ENCODE data around the gene PDGFRB.

DNA sequence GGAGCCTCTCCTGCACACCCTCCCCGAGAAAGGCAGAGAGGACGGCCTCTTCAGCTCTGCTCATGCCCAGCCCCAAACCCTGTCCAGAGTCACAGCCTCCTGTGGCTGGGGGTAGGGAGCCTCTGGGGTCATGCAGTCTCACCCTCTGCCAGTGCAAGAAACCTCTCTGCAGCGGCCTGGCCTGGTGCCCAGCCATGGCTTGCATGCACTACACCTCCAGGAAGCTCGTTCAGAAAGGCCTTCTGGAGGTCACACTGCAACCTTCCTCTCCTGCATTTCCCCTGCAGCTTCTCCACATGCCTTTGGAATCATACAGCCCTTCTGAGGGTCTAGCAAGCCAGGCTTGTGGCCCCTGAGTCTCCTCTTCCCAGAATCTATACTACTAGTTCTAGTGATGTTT, 87.2 kb downstream of the PDGFRB start:
- TF ChIP-seq, protein P1, sequence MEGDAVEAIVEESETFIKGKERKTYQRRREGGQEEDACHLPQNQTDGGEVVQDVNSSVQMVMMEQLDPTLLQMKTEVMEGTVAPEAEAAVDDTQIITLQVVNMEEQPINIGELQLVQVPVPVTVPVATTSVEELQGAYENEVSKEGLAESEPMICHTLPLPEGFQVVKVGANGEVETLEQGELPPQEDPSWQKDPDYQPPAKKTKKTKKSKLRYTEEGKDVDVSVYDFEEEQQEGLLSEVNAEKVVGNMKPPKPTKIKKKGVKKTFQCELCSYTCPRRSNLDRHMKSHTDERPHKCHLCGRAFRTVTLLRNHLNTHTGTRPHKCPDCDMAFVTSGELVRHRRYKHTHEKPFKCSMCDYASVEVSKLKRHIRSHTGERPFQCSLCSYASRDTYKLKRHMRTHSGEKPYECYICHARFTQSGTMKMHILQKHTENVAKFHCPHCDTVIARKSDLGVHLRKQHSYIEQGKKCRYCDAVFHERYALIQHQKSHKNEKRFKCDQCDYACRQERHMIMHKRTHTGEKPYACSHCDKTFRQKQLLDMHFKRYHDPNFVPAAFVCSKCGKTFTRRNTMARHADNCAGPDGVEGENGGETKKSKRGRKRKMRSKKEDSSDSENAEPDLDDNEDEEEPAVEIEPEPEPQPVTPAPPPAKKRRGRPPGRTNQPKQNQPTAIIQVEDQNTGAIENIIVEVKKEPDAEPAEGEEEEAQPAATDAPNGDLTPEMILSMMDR (IDR thresholded peaks at IDR 0.05) = no peak
- TF ChIP-seq POLR2A (IDR thresholded peaks at IDR 0.05) (no peak), POLR2AphosphoS5 (IDR thresholded peaks at IDR 0.05) (no peak)

Measured in breast epithelium (tissue), 3 donors.